ENCODE measurements around the gene MST1. TPM values are rescaled to one million over a fixed set of nuclear protein-coding genes. Genes with fewer than 3 reads are reported as not detected.

MST1 gene
- total and polyA plus RNA-seq, 2 of the 8 experiments (the other 6 are each of a cell fraction or from before 2014, with no cell fraction given): 6.2 to 9.5 TPM

GRCh38 chr3:49652903-49653415, 36.3 kb downstream of the MST1 start:
- Histone ChIP-seq H3K9ac (replicated peaks in 1 of 4; ENCODE audit: extremely low read depth in 1 of 4, low read depth in 3 of 4, low read length in 3 of 4) (no peak overlapping the region), H3K79me2 (ENCODE audit: control insufficient read depth in 1 of 2, insufficient read depth in 2 of 2, low read length in 2 of 2) (no peaks in the 10 kb centered on the region), H2AK5ac (ENCODE audit: low read depth, low read length) (no peak overlapping the region), H4K8ac (ENCODE audit: extremely low read depth, insufficient read depth, low read length) (no peak overlapping the region; the same call in 1 of the 2 replicates), H3K27me3 (replicated peaks in 1 of 4; ENCODE audit: control insufficient read depth in 3 of 4, extremely low read depth in 1 of 4, insufficient read depth in 3 of 4, low read length in 3 of 4) (no peaks in the 10 kb centered on the region), H2BK15ac (ENCODE audit: low read length) (no peak overlapping the region), H4K5ac (ENCODE audit: insufficient read length, low read depth, low read length) (no peak overlapping the region), H2BK5ac (ENCODE audit: low read depth, low read length) (no peak overlapping the region), H3K18ac (ENCODE audit: extremely low read depth, low read length) (no peak overlapping the region), H3K56ac (replicated peaks; ENCODE audit: insufficient read length, low read depth, low read length) (no peak overlapping the region), H2BK120ac (replicated peaks; ENCODE audit: low read depth, low read length) (no peak overlapping the region), H3K4ac (replicated peaks; ENCODE audit: insufficient read length, low read depth, low read length) (no peak overlapping the region), H2BK12ac (ENCODE audit: low read depth, low read length) (no peak overlapping the region), H3K79me1 (ENCODE audit: low read depth, low read length) (no peaks in the 10 kb centered on the region), H3K4me2 (ENCODE audit: insufficient read depth in 1 of 2, low read depth in 2 of 2, low read length in 2 of 2) (no peak overlapping the region), H3K9me3 (ENCODE audit: insufficient read depth in 2 of 2, low read depth in 1 of 2, low read length in 1 of 2) (no peaks in the 10 kb centered on the region), H3K23ac (ENCODE audit: insufficient read length) (no peak overlapping the region), H3K4me1 (replicated peaks in 1 of 4; ENCODE audit: control insufficient read depth in 3 of 4, insufficient read depth in 4 of 4, low read length in 3 of 4) (no peaks in the 10 kb centered on the region; a peak in 1 of 7 replicates), H4K91ac (replicated peaks; ENCODE audit: insufficient read length, low read length) (no peak overlapping the region), H2AFZ (ENCODE audit: low read length) (no peak overlapping the region), H2BK20ac (ENCODE audit: low read length) (no peak overlapping the region), H3K36me3 (ENCODE audit: control insufficient read depth in 2 of 4, insufficient read depth in 4 of 4, low read length in 3 of 4) (no peaks in the 10 kb centered on the region), H3K14ac (ENCODE audit: insufficient read length) (no peak overlapping the region), H3K23me2 (ENCODE audit: low read depth, low read length) (no peaks in the 10 kb centered on the region), H3K27ac (ENCODE audit: low read depth, low read length) (no peak overlapping the region), H4K20me1 (replicated peaks in 1 of 2; ENCODE audit: control insufficient read depth in 1 of 2, insufficient read depth in 2 of 2, low read length in 2 of 2) (no peaks in the 10 kb centered on the region), H3K4me3 (ENCODE audit: extremely low read depth in 1 of 4, insufficient read depth in 2 of 4, low read depth in 3 of 4, low read length in 4 of 4) (no peak overlapping the region)
- TF ChIP-seq CHD2 (IDR thresholded peaks at IDR 0.05; ENCODE audit: low read length): no peak
- TF ChIP-seq RBBP5 (IDR thresholded peaks at IDR 0.05; ENCODE audit: borderline replicate concordance, low read depth, low read length): no peak
- TF ChIP-seq HDAC2 (IDR thresholded peaks at IDR 0.05; ENCODE audit: borderline replicate concordance in 1 of 2, low read depth in 2 of 2, low read length in 2 of 2): no peak
- no peak for TF ChIP-seq EGR1 (IDR thresholded peaks at IDR 0.05; ENCODE audit: borderline replicate concordance, low read depth, low read length)
- TF ChIP-seq TBP (IDR thresholded peaks at IDR 0.05; ENCODE audit: low read depth, low read length): no peak
- DNase-seq (ENCODE audit: low read depth in 1 of 2, low spot score in 2 of 2): no peak
- WGBS, 2 experiments (ENCODE audit: extremely low coverage in 1 of 2, insufficient coverage in 1 of 2, insufficient read length in 1 of 2, insufficient replicate concordance in 2 of 2, low coverage in 1 of 2, low lambda C conversion rate in 2 of 2, missing lambda C conversion rate in 1 of 2): 95% methylated on average over 21 of the region's 21 CpGs; no CpG with 5 or more reads in 1 of the 2 experiments
- CTCF ChIA-PET (ENCODE audit: partially characterized antibody): interaction anchor here (0.8 to 7.9 kb wide), 10 partner anchors 9 to 113 kb away, joined by 3 to 39 read pairs (median 4); no protein-coding TSS in a partner anchor
- FAIRE-seq: no peak
- POLR2A ChIA-PET (ENCODE audit: partially characterized antibody): interaction anchor here (0.8 to 1.6 kb wide), 2 partner anchors 16 to 50 kb away, joined by 3 read pairs; no protein-coding TSS in a partner anchor
